Natural killer cell treated with Interleukin-12 subunit alpha and Interleukin-12 subunit beta and Interleukin-15 and Interleukin-18, amount 100 ng/mL, for 72 hours (primary cell): Measurements from ENCODE around the gene CARMIL3. TPM values are rescaled to one million over a fixed set of nuclear protein-coding genes. Genes with fewer than 3 reads are reported as not detected.
A peak's percentile ranks its signal among the peaks of the same experiment; 100 is the strongest.

Source experiments
- ATAC-seq, 2 donors: fragments of 150-1000 bp; cut with Tn5 transposase in 1 of 2; sonication (Bioruptor Pico), chemical (Tn5 transposase) in 1 of 2; 2 replicates each; pipeline ENCODE4 v1.10.0; 2021
- DNase-seq: peaks from one replicate; pipeline ENCODE4 v3.0.0; 2022; ENCODE audit warnings: low spot score
- H3K27ac Mint-ChIP-seq, 2 donors: 1 replicate in 1 of 2; 2 replicates in 1 of 2; pipeline ENCODE4 v1.8.0; 2022; ENCODE audit warnings: mixed read lengths in 2 of 2, mild to moderate bottlenecking in 1 of 2, moderate library complexity in 1 of 2
- H3K27me3 Mint-ChIP-seq, 2 donors: 1 replicate in 1 of 2; 2 replicates in 1 of 2; pipeline ENCODE4 v1.8.0; 2022; ENCODE audit warnings: mixed read lengths in 2 of 2
- H3K36me3 Mint-ChIP-seq: one replicate; pipeline ENCODE4 v1.8.0; 2022; ENCODE audit warnings: mixed read lengths
- H3K4me1 Mint-ChIP-seq, 2 donors: 1 replicate in 1 of 2; 2 replicates in 1 of 2; pipeline ENCODE4 v1.8.0; 2022; ENCODE audit warnings: low read depth in 2 of 2, mixed read lengths in 2 of 2, mild to moderate bottlenecking in 1 of 2
- H3K4me3 Mint-ChIP-seq: one replicate; pipeline ENCODE4 v1.8.0; 2022; ENCODE audit warnings: mixed read lengths
- H3K9me3 Mint-ChIP-seq: 2 replicates; pipeline ENCODE4 v1.8.0; 2022; ENCODE audit warnings: mixed read lengths
- total RNA-seq, 2 donors: library from RNA; stranded (reverse); gene quantifications; one replicate each; pipeline ENCODE4 v1.2.3, GENCODE V29; 2022

CARMIL3 gene
- total RNA-seq, 2 donors from 2014 or later: 0.10 to 0.50 TPM

DNA sequence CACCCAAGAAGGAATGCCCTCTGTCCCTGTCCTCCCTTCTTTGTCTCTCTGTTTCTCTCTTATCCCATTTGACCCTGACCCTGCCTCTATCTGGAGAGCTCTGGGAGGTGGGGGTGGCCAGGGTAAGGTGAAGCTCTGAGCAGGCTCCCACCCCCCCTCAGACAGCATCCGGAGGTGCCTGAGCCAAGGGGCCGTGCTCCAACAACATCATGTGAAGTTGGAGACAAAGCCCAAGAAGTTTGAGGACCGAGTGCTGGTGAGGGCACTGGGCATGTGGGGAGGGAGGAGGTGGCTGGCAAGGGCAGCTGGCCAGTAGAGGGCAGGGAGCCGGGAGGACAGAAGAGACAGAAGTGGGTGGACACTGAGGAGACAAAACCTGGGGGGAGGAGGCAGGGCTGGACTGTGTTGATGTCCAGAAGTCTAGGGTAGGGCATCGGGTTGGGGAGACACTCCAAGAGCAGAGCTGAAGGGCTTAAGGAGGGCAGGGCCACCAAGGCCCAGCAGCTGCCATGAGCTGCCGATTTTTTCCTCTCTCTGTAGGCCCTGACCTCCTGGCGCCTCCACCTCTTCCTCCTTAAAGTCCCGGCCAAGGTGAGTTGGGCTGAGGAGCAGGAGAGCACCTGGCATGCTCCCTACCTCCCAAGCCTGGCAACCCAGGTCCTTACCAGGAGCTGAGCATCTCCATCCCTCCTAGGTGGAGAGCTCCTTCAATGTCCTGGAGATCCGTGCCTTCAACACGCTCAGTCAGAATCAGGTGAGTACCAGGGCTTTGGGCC lies 1.9 kb downstream of the CARMIL3 start:
- Mint-ChIP-seq H3K4me3 (peak overlapping the region; percentile 89), H3K4me1 (peaks cover 16 to 28% of the 10 kb centered on the region in 2 donors), H3K27ac (peak overlapping the region; percentile 38 to 52), H3K27me3 (no peaks in the 10 kb centered on the region), H3K9me3 (no peaks in the 10 kb centered on the region), H3K36me3 (no peaks in the 10 kb centered on the region)
- DNase-seq (no peak), ATAC-seq (no peak)

GRCh38 chr14:24054324-24054641 lies 2.5 kb downstream of the CARMIL3 start:
- H3K4me3 Mint-ChIP-seq: no peak overlapping the region
- no peak for DNase-seq
- no peak for ATAC-seq
- no peak overlapping the region for H3K27ac Mint-ChIP-seq
- H3K27me3 Mint-ChIP-seq: no peaks in the 10 kb centered on the region
- peaks cover 16 to 28% of the 10 kb centered on the region in 2 donors for H3K4me1 Mint-ChIP-seq
- H3K9me3 Mint-ChIP-seq: no peaks in the 10 kb centered on the region
- H3K36me3 Mint-ChIP-seq: no peaks in the 10 kb centered on the region

- H3K9me3 Mint-ChIP-seq: no peaks in the 10 kb centered on the region
- H3K4me1 Mint-ChIP-seq: peaks cover 16 to 28% of the 10 kb centered on the region in 2 donors
Observed at GRCh38 chr14:24054646-24055045, 2.8 kb downstream of the CARMIL3 start.

GRCh38 chr14:24055971-24056799 lies 4.4 kb downstream of the CARMIL3 start:
- DNase-seq: no peak
- no peaks in the 10 kb centered on the region for H3K9me3 Mint-ChIP-seq
- H3K27ac Mint-ChIP-seq: no peak overlapping the region
- no peak for ATAC-seq
- no peak overlapping the region for H3K4me3 Mint-ChIP-seq
- H3K36me3 Mint-ChIP-seq: no peaks in the 10 kb centered on the region
- H3K27me3 Mint-ChIP-seq: no peaks in the 10 kb centered on the region
- H3K4me1 Mint-ChIP-seq: peaks cover 12 to 23% of the 10 kb centered on the region in 2 donors

More at GRCh38 chr14:24054646-24055045, 2.8 kb downstream of the CARMIL3 start:
- ATAC-seq (no peak), DNase-seq (no peak)
- H3K4me3 Mint-ChIP-seq: no peak overlapping the region
- H3K27ac Mint-ChIP-seq: no peak overlapping the region
- H3K36me3 Mint-ChIP-seq: no peaks in the 10 kb centered on the region
- no peaks in the 10 kb centered on the region for H3K27me3 Mint-ChIP-seq

GRCh38 chr14:24056800-24057184 lies 5.0 kb downstream of the CARMIL3 start:
- DNase-seq (no peak), ATAC-seq (no peak)
- H3K27me3 Mint-ChIP-seq: no peaks in the 10 kb centered on the region
- peaks cover 12 to 23% of the 10 kb centered on the region in 2 donors for H3K4me1 Mint-ChIP-seq
- no peak overlapping the region for H3K27ac Mint-ChIP-seq
- H3K36me3 Mint-ChIP-seq: no peaks in the 10 kb centered on the region
- H3K9me3 Mint-ChIP-seq: no peaks in the 10 kb centered on the region
- H3K4me3 Mint-ChIP-seq: no peak overlapping the region

GRCh38 chr14:24057271-24057670 lies 5.5 kb downstream of the CARMIL3 start:
- H3K4me1 Mint-ChIP-seq: peaks cover 12 to 23% of the 10 kb centered on the region in 2 donors
- H3K4me3 Mint-ChIP-seq: no peak overlapping the region

DNA sequence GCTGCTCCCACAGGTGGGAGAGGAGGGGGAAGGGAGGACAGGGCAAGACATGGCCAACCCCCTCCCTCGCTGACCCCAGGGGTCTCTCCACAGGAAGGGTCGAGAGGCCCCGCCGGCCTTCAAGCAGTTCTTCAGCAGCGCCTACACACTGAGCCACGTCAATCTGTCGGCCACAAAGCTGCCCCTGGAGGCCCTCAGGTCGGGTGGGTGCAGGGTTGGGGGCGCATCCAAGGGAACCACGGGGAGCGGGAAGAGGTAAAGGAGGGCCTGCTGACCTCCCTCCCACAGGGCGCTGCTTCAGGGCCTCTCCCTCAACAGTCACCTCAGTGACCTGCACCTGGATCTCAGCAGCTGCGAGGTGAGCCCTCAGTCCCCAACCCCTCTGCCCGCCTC lies 6.1 kb downstream of the CARMIL3 start:
- Mint-ChIP-seq H3K4me1 (peaks cover 9 to 19% of the 10 kb centered on the region in 2 donors), H3K27me3 (no peaks in the 10 kb centered on the region), H3K27ac (no peak overlapping the region), H3K4me3 (no peak overlapping the region), H3K36me3 (no peaks in the 10 kb centered on the region), H3K9me3 (no peaks in the 10 kb centered on the region)
- DNase-seq (no peak), ATAC-seq (no peak)

More at GRCh38 chr14:24057271-24057670, 5.5 kb downstream of the CARMIL3 start:
- no peak for ATAC-seq
- no peak for DNase-seq
- Mint-ChIP-seq H3K36me3 (no peaks in the 10 kb centered on the region), H3K27ac (no peak overlapping the region), H3K9me3 (no peaks in the 10 kb centered on the region), H3K27me3 (no peaks in the 10 kb centered on the region)

DNA sequence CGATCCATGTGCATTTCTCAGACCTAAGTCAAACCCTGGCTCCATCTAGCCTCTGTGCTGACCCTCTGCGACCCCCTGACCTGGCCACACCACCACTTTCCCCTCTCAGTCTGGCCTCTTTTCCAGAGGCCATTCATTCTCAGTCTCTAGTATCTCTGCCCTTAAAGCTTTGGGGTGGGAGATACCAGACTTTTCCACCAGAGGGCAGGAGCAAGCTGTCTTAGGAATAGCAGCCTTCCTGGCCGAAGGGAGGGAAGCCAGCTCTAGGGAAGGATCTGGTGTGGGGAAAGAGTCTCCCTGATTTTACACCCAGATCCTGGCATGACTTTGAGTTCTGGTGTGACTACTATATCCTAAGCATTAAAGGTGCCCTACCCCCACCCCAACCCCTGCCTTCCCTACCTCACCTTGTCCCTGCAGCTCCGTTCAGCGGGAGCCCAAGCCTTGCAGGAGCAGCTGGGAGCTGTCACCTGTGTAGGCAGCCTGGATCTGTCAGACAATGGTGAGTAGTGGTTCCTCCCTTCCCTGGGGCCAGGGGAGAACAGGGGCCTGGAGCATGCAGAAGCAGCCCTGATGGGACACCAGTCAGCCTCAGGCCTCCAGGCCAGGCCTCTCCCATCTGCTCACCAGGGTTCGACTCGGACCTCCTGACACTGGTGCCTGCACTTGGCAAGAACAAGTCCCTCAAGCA lies 6.6 kb downstream of the CARMIL3 start:
- Mint-ChIP-seq H3K27ac (no peak overlapping the region), H3K4me1 (peaks cover 4 to 13% of the 10 kb centered on the region in 2 donors), H3K27me3 (no peaks in the 10 kb centered on the region), H3K9me3 (no peaks in the 10 kb centered on the region), H3K4me3 (no peak overlapping the region), H3K36me3 (no peaks in the 10 kb centered on the region)
- no peak for ATAC-seq
- DNase-seq: no peak

DNA sequence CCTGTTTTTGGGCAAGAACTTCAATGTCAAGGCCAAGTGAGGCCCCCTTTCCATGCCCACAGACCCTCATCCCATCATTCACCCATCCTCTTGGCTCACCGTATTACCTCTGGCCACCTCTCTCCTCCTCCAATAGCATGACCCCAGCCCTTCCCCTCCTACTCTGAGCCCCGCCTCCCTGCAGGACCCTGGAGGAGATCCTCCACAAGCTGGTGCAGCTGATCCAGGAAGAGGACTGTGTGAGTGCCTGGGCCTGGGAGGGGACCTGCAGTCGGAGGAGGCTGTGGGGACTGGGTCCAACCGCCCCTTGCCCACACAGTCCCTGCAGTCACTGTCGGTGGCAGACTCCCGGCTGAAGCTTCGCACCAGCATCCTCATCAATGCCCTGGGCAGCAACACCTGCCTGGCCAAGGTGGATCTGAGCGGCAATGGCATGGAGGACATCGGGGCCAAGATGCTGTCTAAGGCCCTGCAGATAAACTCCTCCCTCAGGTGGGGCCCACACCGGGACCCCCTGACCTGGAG lies 7.2 kb downstream of the CARMIL3 start:
- no peaks in the 10 kb centered on the region for H3K9me3 Mint-ChIP-seq
- H3K4me1 Mint-ChIP-seq: peaks cover 0 to 9% of the 10 kb centered on the region in 2 donors
- no peaks in the 10 kb centered on the region for H3K36me3 Mint-ChIP-seq
- ATAC-seq (no peak), DNase-seq (no peak)
- no peak overlapping the region for H3K4me3 Mint-ChIP-seq
- no peak overlapping the region for H3K27ac Mint-ChIP-seq
- H3K27me3 Mint-ChIP-seq: no peaks in the 10 kb centered on the region

- H3K4me1 Mint-ChIP-seq: peaks cover 0 to 6% of the 10 kb centered on the region in 2 donors
- H3K27ac Mint-ChIP-seq: no peak overlapping the region
- no peak for DNase-seq
- H3K9me3 Mint-ChIP-seq: no peaks in the 10 kb centered on the region
- no peak for ATAC-seq
- no peaks in the 10 kb centered on the region for H3K27me3 Mint-ChIP-seq
- H3K36me3 Mint-ChIP-seq: no peaks in the 10 kb centered on the region
- H3K4me3 Mint-ChIP-seq: no peak overlapping the region
Observed at GRCh38 chr14:24059841-24060388, 8.1 kb downstream of the CARMIL3 start.

DNA sequence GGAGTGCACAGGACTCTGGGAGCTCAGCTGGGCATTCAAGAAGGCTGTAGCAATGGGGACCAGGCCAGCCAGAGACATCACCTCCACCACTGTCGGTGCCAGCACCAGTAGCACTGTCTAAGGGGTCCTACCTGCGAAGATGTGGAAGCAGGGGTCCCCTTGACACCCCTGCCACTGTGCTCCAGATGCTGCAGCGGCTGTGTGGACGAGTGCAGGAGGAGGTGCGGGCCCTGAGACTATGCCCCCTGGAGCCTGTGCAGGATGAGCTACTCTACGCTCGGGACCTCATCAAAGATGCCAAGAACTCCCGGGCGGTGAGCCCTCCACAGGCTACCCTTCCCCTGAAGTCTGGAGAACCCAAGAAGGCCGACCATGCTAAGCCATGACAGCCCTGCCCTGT lies 8.6 kb downstream of the CARMIL3 start:
- DNase-seq (no peak), ATAC-seq (no peak)
- Mint-ChIP-seq H3K27ac (no peak overlapping the region), H3K36me3 (no peaks in the 10 kb centered on the region), H3K27me3 (no peaks in the 10 kb centered on the region), H3K4me3 (no peak overlapping the region), H3K4me1 (peaks cover 0 to 6% of the 10 kb centered on the region in 2 donors), H3K9me3 (no peaks in the 10 kb centered on the region)

GRCh38 chr14:24060984-24061913 lies 9.4 kb downstream of the CARMIL3 start:
- ATAC-seq (no peak), DNase-seq (no peak)
- H3K4me1 Mint-ChIP-seq: peaks cover 0 to 6% of the 10 kb centered on the region in 2 donors
- no peaks in the 10 kb centered on the region for H3K9me3 Mint-ChIP-seq
- H3K27ac Mint-ChIP-seq: no peak overlapping the region
- H3K36me3 Mint-ChIP-seq: no peaks in the 10 kb centered on the region
- no peaks in the 10 kb centered on the region for H3K27me3 Mint-ChIP-seq
- H3K4me3 Mint-ChIP-seq: no peak overlapping the region
